HEK293 (cell line): ENCODE results near the gene COQ8B.

Source experiments
- CTCF ChIA-PET: fragments of 350-600 bp; formaldehyde crosslinking; extraction: SDS; loops from one replicate; lab custom pipeline; 2021; ENCODE audit warnings: antibody characterized with exemption; lab: Yijun Ruan, JAX
- POLR2A ChIA-PET: fragments of 300-600 bp; formaldehyde crosslinking; extraction: SDS; loops from one replicate; lab custom pipeline; 2020; ENCODE audit warnings: antibody characterized with exemption, inconsistent platforms; lab: Yijun Ruan, JAX
- H3K27ac ChIP-seq: fragments of 200-500 bp; sonication (Bioruptor generic); 2 replicates; pipeline ENCODE4 v1.5.1; 2014; ENCODE audit warnings: low read depth, low read length, control low read depth, inconsistent platforms; ENCODE audit errors: extremely low read depth
- H3K36me3 ChIP-seq, 2 experiments: fragments of 200-500 bp in 1 of 2; sonication (Bioruptor generic) in 1 of 2; 1 replicate in 1 of 2; 2 replicates in 1 of 2; pipeline ENCODE4 v1.5.1; 2014 to 2017; ENCODE audit warnings: inconsistent platforms in 2 of 2, low read length in 2 of 2; ENCODE audit not compliant: control insufficient read depth in 2 of 2, insufficient read depth in 1 of 2
- H3K4me1 ChIP-seq: fragments of 200-500 bp; sonication (Bioruptor generic); 2 replicates; pipeline ENCODE4 v1.5.1; 2014; ENCODE audit warnings: mild to moderate bottlenecking, low read length, inconsistent platforms; ENCODE audit not compliant: control insufficient read depth, insufficient read depth
- H3K4me3 ChIP-seq: 2 replicates; pipeline ENCODE4 v1.5.1; 2011; ENCODE audit warnings: low read depth, mild to moderate bottlenecking, control low read depth, low read length, moderate library complexity
- H3K9me3 ChIP-seq: fragments of 200-500 bp; sonication (Bioruptor generic); 2 replicates; pipeline ENCODE4 v1.5.1; 2014; ENCODE audit warnings: low read depth, low read length, inconsistent platforms; ENCODE audit not compliant: control insufficient read depth, insufficient read depth
- GLIS2 ChIP-seq: fragments of 450-650 bp; formaldehyde crosslinking; IDR thresholded peaks from 2 replicates; pipeline ENCODE4 v1.5.1; 2016; ENCODE audit warnings: missing biosample characterization, missing genetic modification characterization
- IKZF3 ChIP-seq: fragments of 450-650 bp; IDR thresholded peaks from 2 replicates; pipeline ENCODE4 v1.5.0; 2018; ENCODE audit warnings: missing biosample characterization, mild to moderate bottlenecking, missing genetic modification characterization, moderate library complexity
- KLF1 ChIP-seq: fragments of 450-650 bp; formaldehyde crosslinking; IDR thresholded peaks from 2 replicates; pipeline ENCODE4 v1.5.1; 2016; ENCODE audit warnings: missing biosample characterization, missing genetic modification characterization
- MYNN ChIP-seq: fragments of 450-650 bp; formaldehyde crosslinking; IDR thresholded peaks from 2 replicates; pipeline ENCODE4 v1.5.1; 2016; ENCODE audit warnings: missing biosample characterization, missing genetic modification characterization, borderline replicate concordance
- SETDB1 ChIP-seq: IDR thresholded peaks from one replicate; pipeline ENCODE4 v1.6.1; 2017; ENCODE audit warnings: mild to moderate bottlenecking, low read length, moderate library complexity, mixed read lengths; ENCODE audit not compliant: insufficient read length
- WT1 ChIP-seq: fragments of 450-650 bp; formaldehyde crosslinking; IDR thresholded peaks from 2 replicates; pipeline ENCODE4 v1.5.1; 2016; ENCODE audit warnings: missing biosample characterization, missing genetic modification characterization
- YY2 ChIP-seq: fragments of 450-650 bp; formaldehyde crosslinking; IDR thresholded peaks from 2 replicates; pipeline ENCODE4 v1.5.1; 2016; ENCODE audit warnings: missing biosample characterization, missing genetic modification characterization
- ZBTB17 ChIP-seq: fragments of 450-650 bp; formaldehyde crosslinking; IDR thresholded peaks from 2 replicates; pipeline ENCODE4 v1.5.1; 2016; ENCODE audit warnings: missing biosample characterization, missing genetic modification characterization
- ZIC2 ChIP-seq: fragments of 450-650 bp; formaldehyde crosslinking; IDR thresholded peaks from 2 replicates; pipeline ENCODE4 v1.5.1; 2016; ENCODE audit warnings: missing biosample characterization, missing genetic modification characterization
- ZNF114 ChIP-seq: fragments of 450-650 bp; formaldehyde crosslinking; IDR thresholded peaks from 2 replicates; pipeline ENCODE4 v1.5.0; 2017; ENCODE audit warnings: missing biosample characterization, missing genetic modification characterization
- ZNF223 ChIP-seq: fragments of 450-650 bp; formaldehyde crosslinking; IDR thresholded peaks from 2 replicates; pipeline ENCODE4 v1.5.1; 2016; ENCODE audit warnings: missing biosample characterization, missing genetic modification characterization
- ZNF23 ChIP-seq: fragments of 450-650 bp; formaldehyde crosslinking; IDR thresholded peaks from 2 replicates; pipeline ENCODE4 v1.5.1; 2016; ENCODE audit warnings: missing biosample characterization, missing genetic modification characterization, borderline replicate concordance
- ZNF341 ChIP-seq: fragments of 450-650 bp; formaldehyde crosslinking; IDR thresholded peaks from 2 replicates; pipeline ENCODE4; 2016; ENCODE audit warnings: low read depth, missing biosample characterization, missing genetic modification characterization
- ZNF391 ChIP-seq: fragments of 450-650 bp; formaldehyde crosslinking; IDR thresholded peaks from 2 replicates; pipeline ENCODE4 v1.5.1; 2016; ENCODE audit warnings: low read depth, missing biosample characterization, missing genetic modification characterization, borderline replicate concordance
- ZNF501 ChIP-seq: fragments of 450-650 bp; formaldehyde crosslinking; IDR thresholded peaks from 2 replicates; pipeline ENCODE4 v1.5.1; 2016; ENCODE audit warnings: missing biosample characterization, missing genetic modification characterization
- ZNF521 ChIP-seq: fragments of 450-650 bp; formaldehyde crosslinking; IDR thresholded peaks from 2 replicates; pipeline ENCODE4 v1.5.1; 2017; ENCODE audit warnings: missing biosample characterization, mild to moderate bottlenecking, missing genetic modification characterization
- ZNF544 ChIP-seq: fragments of 450-650 bp; formaldehyde crosslinking; IDR thresholded peaks from 2 replicates; pipeline ENCODE4 v1.5.0; 2017; ENCODE audit warnings: missing biosample characterization, missing genetic modification characterization
- ZNF548 ChIP-seq: fragments of 450-650 bp; formaldehyde crosslinking; IDR thresholded peaks from 2 replicates; pipeline ENCODE4 v1.5.1; 2016; ENCODE audit warnings: missing biosample characterization, missing genetic modification characterization
- ZNF555 ChIP-seq: fragments of 450-650 bp; formaldehyde crosslinking; conservative IDR thresholded peaks from 2 replicates; pipeline ENCODE4 v1.5.1; 2017; ENCODE audit warnings: missing biosample characterization, mild to moderate bottlenecking, missing genetic modification characterization, inconsistent platforms
- ZNF600 ChIP-seq: fragments of 450-650 bp; formaldehyde crosslinking; IDR thresholded peaks from 2 replicates; pipeline ENCODE4 v1.5.1; 2016; ENCODE audit warnings: missing biosample characterization, missing genetic modification characterization
- ZNF660 ChIP-seq: fragments of 450-650 bp; IDR thresholded peaks from 2 replicates; pipeline ENCODE4 v1.5.1; 2018; ENCODE audit warnings: missing biosample characterization, mild to moderate bottlenecking, missing genetic modification characterization
- ZNF707 ChIP-seq: fragments of 450-650 bp; formaldehyde crosslinking; IDR thresholded peaks from 2 replicates; pipeline ENCODE4 v1.5.1; 2016; ENCODE audit warnings: missing biosample characterization, missing genetic modification characterization
- TF ChIP-seq, protein P1 (sequence below): fragments of 450-650 bp; formaldehyde crosslinking; IDR thresholded peaks from 2 replicates; pipeline ENCODE4 v1.5.1; 2016; ENCODE audit warnings: missing biosample characterization, missing genetic modification characterization
- TF ChIP-seq, protein P2 (sequence below): fragments of 450-650 bp; formaldehyde crosslinking; conservative IDR thresholded peaks from 2 replicates; pipeline ENCODE4 v1.5.1; 2016; ENCODE audit warnings: low read depth, missing biosample characterization, missing genetic modification characterization
- TF ChIP-seq, protein P3 (sequence below): fragments of 450-650 bp; formaldehyde crosslinking; IDR thresholded peaks from 2 replicates; pipeline ENCODE4 v1.5.1; 2016; ENCODE audit warnings: missing biosample characterization, missing genetic modification characterization
- TF ChIP-seq, protein P4 (sequence below): fragments of 450-650 bp; formaldehyde crosslinking; IDR thresholded peaks from 2 replicates; pipeline ENCODE4 v1.5.1; 2016; ENCODE audit warnings: missing biosample characterization, missing genetic modification characterization

Gene COQ8B

DNA sequence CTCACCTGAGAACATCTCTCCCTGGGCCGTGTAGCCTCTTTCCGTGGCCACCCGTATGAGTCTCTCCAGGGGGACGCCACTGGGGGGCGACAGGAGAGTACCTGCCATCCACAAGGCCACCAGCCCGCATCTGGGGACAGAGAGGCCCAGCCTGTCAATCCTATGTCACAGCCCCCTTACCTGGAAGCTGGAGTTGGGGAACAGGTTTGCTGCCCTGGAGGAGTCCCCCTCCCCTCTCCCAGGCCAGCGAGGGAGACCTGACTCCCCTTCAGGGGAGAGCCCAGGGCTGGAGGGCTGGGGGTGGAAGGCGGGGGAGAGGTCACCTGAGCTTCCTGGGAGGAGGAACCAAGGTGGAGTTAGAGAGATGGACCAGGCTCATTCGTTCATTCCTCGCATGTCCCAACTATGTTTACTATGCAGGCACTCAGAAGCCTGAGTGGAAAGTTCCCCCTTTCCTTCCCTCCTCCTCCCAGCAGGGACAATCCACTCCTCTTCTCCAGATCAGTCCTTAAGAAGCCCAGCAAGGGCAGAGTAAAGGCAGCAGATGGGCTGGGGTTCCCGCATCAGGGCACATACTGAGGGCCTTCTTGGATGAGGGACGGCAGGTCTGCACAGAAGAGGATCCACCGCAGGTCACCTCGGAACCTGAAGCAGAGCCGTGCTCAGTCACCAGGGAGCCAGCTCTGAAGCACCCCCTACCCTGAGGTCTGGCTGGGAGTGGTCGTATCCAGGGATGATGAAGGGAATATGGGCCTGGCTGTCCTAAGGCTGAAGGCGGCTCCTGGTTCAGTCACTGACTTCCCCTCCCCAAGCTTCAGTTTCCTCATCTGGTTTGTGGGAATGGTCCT lies 28.1 kb upstream of the COQ8B start:
- H3K4me3 ChIP-seq = no peak overlapping the region
- H3K27ac ChIP-seq = peak overlapping the region; percentile 49; the same call in 1 of the 2 replicates
- CTCF ChIA-PET = interaction anchor here (0.6 to 3.3 kb wide), 19 partner anchors 10 to 1659 kb away, joined by 3 to 23 read pairs (median 4); partner anchors contain the start of genes COQ8B and ITPKC
- H3K4me1 ChIP-seq = peaks cover 11% of the 10 kb centered on the region
- no peaks in the 10 kb centered on the region for H3K9me3 ChIP-seq
- peaks cover 51 to 54% of the 10 kb centered on the region in 2 experiments; a peak in 2 of 3 replicates for H3K36me3 ChIP-seq
- POLR2A ChIA-PET = interaction anchor here (0.6 to 4.3 kb wide), 9 partner anchors 9 to 400 kb away, joined by 3 to 30 read pairs (median 6); partner anchors contain the start of genes COQ8B, EGLN2, ITPKC and RAB4B
- TF ChIP-seq KLF1 (no peak), YY2 (tag by site-specific recombination) (no peak), ZNF223 (tag by site-specific recombination) (no peak), MYNN (tag by site-specific recombination) (no peak), ZNF600 (peak; percentile 68), ZNF114 (tag by site-specific recombination) (no peak), ZNF555 (tag by site-specific recombination) (no peak), ZBTB17 (tag by site-specific recombination) (peak; percentile 52), WT1 (tag by site-specific recombination) (0 out of 2 replicates have a peak, but pooled peaks have one; percentile 26), ZNF23 (no peak), GLIS2 (peak; percentile 56), ZNF548 (tag by site-specific recombination) (no peak), ZIC2 (tag by site-specific recombination) (peak; percentile 24; the same call in 1 of the 2 replicates), ZNF341 (tag by site-specific recombination) (no peak), ZNF391 (tag by site-specific recombination) (no peak), ZNF660 (tag by site-specific recombination) (no peak), ZNF544 (tag by site-specific recombination) (no peak), ZNF707 (tag by site-specific recombination) (no peak), ZNF501 (tag by site-specific recombination) (no peak), IKZF3 (peak; percentile 48), SETDB1 (no peak), ZNF521 (no peak)
- TF ChIP-seq, protein P1, sequence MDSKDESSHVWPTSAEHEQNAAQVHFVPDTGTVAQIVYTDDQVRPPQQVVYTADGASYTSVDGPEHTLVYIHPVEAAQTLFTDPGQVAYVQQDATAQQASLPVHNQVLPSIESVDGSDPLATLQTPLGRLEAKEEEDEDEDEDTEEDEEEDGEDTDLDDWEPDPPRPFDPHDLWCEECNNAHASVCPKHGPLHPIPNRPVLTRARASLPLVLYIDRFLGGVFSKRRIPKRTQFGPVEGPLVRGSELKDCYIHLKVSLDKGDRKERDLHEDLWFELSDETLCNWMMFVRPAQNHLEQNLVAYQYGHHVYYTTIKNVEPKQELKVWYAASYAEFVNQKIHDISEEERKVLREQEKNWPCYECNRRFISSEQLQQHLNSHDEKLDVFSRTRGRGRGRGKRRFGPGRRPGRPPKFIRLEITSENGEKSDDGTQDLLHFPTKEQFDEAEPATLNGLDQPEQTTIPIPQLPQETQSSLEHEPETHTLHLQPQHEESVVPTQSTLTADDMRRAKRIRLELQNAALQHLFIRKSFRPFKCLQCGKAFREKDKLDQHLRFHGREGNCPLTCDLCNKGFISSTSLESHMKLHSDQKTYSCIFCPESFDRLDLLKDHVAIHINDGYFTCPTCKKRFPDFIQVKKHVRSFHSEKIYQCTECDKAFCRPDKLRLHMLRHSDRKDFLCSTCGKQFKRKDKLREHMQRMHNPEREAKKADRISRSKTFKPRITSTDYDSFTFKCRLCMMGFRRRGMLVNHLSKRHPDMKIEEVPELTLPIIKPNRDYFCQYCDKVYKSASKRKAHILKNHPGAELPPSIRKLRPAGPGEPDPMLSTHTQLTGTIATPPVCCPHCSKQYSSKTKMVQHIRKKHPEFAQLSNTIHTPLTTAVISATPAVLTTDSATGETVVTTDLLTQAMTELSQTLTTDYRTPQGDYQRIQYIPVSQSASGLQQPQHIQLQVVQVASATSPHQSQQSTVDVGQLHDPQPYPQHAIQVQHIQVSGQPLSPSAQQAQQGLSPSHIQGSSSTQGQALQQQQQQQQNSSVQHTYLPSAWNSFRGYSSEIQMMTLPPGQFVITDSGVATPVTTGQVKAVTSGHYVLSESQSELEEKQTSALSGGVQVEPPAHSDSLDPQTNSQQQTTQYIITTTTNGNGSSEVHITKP (tag by site-specific recombination) = peak; percentile 83
- TF ChIP-seq, protein P2, sequence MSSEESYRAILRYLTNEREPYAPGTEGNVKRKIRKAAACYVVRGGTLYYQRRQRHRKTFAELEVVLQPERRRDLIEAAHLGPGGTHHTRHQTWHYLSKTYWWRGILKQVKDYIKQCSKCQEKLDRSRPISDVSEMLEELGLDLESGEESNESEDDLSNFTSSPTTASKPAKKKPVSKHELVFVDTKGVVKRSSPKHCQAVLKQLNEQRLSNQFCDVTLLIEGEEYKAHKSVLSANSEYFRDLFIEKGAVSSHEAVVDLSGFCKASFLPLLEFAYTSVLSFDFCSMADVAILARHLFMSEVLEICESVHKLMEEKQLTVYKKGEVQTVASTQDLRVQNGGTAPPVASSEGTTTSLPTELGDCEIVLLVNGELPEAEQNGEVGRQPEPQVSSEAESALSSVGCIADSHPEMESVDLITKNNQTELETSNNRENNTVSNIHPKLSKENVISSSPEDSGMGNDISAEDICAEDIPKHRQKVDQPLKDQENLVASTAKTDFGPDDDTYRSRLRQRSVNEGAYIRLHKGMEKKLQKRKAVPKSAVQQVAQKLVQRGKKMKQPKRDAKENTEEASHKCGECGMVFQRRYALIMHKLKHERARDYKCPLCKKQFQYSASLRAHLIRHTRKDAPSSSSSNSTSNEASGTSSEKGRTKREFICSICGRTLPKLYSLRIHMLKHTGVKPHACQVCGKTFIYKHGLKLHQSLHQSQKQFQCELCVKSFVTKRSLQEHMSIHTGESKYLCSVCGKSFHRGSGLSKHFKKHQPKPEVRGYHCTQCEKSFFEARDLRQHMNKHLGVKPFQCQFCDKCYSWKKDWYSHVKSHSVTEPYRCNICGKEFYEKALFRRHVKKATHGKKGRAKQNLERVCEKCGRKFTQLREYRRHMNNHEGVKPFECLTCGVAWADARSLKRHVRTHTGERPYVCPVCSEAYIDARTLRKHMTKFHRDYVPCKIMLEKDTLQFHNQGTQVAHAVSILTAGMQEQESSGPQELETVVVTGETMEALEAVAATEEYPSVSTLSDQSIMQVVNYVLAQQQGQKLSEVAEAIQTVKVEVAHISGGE (tag by site-specific recombination) = no peak
- TF ChIP-seq, protein P3, sequence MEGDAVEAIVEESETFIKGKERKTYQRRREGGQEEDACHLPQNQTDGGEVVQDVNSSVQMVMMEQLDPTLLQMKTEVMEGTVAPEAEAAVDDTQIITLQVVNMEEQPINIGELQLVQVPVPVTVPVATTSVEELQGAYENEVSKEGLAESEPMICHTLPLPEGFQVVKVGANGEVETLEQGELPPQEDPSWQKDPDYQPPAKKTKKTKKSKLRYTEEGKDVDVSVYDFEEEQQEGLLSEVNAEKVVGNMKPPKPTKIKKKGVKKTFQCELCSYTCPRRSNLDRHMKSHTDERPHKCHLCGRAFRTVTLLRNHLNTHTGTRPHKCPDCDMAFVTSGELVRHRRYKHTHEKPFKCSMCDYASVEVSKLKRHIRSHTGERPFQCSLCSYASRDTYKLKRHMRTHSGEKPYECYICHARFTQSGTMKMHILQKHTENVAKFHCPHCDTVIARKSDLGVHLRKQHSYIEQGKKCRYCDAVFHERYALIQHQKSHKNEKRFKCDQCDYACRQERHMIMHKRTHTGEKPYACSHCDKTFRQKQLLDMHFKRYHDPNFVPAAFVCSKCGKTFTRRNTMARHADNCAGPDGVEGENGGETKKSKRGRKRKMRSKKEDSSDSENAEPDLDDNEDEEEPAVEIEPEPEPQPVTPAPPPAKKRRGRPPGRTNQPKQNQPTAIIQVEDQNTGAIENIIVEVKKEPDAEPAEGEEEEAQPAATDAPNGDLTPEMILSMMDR (tag by site-specific recombination) = peak; percentile 68
- TF ChIP-seq, protein P4, sequence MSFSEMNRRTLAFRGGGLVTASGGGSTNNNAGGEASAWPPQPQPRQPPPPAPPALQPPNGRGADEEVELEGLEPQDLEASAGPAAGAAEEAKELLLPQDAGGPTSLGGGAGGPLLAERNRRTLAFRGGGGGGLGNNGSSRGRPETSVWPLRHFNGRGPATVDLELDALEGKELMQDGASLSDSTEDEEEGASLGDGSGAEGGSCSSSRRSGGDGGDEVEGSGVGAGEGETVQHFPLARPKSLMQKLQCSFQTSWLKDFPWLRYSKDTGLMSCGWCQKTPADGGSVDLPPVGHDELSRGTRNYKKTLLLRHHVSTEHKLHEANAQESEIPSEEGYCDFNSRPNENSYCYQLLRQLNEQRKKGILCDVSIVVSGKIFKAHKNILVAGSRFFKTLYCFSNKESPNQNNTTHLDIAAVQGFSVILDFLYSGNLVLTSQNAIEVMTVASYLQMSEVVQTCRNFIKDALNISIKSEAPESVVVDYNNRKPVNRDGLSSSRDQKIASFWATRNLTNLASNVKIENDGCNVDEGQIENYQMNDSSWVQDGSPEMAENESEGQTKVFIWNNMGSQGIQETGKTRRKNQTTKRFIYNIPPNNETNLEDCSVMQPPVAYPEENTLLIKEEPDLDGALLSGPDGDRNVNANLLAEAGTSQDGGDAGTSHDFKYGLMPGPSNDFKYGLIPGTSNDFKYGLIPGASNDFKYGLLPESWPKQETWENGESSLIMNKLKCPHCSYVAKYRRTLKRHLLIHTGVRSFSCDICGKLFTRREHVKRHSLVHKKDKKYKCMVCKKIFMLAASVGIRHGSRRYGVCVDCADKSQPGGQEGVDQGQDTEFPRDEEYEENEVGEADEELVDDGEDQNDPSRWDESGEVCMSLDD (tag by site-specific recombination) = no peak
